Choroid plexus epithelial cell (primary cell): ENCODE results near the gene MRM2.

ENCODE experiments used
- DNase-seq: peaks from one replicate; pipeline ENCODE4 v3.0.0-alpha.2; 2010; ENCODE audit warnings: low read depth
- H3K4me3 ChIP-seq: 2 replicates; pipeline ENCODE4 v1.5.1; 2011; ENCODE audit warnings: low read depth, mild to moderate bottlenecking, control low read depth, low read length, moderate library complexity
- TF ChIP-seq, protein P1 (sequence below): conservative IDR thresholded peaks from 2 replicates; pipeline ENCODE4 v1.5.1; 2011; ENCODE audit warnings: low read depth, mild to moderate bottlenecking, control low read depth, inconsistent platforms, low read length, moderate library complexity

Gene MRM2

DNA sequence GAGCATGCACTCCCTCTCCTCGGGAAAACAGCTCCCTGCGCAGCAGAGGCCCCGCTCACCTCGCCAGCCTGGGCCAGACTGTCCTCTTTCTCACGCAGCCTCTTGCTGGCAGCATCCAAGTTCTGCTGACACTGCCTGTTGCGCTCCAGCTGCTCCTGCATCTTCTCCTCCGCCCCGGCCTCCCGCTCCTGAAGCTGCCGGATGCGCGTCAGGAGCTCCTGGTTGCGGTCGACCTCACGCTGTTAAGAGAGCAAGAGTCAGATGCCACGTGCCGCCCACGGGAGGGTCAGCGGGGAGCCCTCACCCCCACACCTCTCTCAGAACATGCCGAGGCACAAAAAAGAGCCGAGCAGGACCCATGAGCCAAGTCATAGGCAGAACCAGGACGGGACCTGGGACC is 19.5 kb downstream of the MRM2 start:
- DNase-seq = no peak
- no peak overlapping the region for H3K4me3 ChIP-seq
- TF ChIP-seq, protein P1, sequence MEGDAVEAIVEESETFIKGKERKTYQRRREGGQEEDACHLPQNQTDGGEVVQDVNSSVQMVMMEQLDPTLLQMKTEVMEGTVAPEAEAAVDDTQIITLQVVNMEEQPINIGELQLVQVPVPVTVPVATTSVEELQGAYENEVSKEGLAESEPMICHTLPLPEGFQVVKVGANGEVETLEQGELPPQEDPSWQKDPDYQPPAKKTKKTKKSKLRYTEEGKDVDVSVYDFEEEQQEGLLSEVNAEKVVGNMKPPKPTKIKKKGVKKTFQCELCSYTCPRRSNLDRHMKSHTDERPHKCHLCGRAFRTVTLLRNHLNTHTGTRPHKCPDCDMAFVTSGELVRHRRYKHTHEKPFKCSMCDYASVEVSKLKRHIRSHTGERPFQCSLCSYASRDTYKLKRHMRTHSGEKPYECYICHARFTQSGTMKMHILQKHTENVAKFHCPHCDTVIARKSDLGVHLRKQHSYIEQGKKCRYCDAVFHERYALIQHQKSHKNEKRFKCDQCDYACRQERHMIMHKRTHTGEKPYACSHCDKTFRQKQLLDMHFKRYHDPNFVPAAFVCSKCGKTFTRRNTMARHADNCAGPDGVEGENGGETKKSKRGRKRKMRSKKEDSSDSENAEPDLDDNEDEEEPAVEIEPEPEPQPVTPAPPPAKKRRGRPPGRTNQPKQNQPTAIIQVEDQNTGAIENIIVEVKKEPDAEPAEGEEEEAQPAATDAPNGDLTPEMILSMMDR = no peak

DNA sequence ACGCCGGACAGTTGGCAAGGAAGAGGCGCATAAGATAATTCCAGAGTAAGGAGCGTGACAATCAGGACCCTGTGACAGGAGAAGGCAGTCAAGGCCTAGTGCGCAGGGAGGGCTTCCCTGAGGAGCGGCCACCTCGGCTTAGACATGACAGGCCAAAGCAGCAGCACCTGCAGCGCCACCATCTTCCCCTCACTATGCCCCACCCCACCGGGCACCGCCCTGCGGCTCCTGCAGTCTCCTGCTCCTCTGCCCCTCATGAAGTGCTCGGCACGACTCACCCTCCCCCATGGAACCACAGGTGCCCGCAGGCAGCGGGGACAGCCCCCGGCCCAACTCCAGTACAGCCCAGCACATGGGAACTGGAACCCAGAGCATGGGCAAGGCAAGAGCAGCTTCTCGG is 21.1 kb downstream of the MRM2 start:
- DNase-seq = no peak
- H3K4me3 ChIP-seq = no peak overlapping the region
- TF ChIP-seq, protein P1 = no peak

DNA sequence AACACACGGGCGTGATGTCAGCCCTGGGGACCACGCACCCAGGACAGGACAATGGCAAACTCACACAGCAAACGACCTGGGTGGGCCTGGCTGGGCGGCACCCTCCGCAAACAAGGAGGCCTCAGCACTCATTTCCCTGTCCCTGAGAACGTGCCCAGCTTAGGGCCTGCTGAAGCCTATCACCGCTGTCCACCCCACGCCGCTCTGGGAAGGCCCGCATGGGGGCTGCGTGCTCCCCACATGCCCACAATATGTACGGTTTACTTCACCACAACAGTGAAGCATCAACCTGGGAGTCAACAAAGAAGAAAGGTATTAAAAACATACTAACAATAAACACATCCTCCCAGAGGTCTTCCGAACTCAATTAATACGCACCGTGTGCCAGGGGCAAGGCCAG is 21.5 kb downstream of the MRM2 start:
- DNase-seq = no peak
- TF ChIP-seq, protein P1 = no peak
- no peak overlapping the region for H3K4me3 ChIP-seq

DNA sequence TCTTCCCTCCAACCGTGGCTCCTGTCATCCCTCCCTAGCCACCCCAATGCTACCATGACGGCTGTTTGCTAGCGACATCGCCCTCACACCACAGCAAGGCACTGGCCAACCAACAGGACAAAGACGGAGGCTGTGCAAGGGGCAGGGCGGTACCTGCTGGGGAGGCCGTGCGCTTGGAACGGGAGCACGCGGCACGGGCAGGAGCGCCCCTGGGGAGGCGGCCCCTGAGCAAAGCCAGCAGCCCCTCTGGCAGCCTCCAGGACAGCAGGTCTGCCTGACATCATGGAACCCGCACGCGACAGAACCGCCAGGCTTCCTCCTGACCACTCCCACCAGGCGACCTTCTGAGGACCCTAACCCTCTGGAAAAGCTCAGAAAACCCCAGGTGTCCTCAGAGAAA is 22.0 kb downstream of the MRM2 start:
- TF ChIP-seq, protein P1 = no peak
- DNase-seq = no peak

DNA sequence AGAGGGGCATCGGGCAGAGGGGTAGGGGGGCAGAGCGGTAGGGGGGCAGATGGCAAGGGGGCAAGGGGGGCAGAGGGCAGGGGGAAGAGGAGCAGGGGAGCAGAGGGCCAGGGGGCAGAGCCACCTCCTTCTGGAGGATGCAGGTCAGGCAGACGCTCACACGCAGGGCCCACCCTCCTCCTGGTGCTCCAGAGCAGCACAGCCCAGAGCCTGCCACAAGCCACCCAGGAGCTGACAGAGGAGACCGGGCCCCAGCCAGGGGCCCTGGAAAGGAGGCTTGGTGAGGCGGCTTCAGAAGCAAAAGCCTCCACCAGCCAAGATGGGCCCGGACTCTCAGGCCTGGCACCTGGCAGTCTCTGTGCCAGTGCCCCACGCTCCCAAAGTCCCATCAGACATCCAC is 22.4 kb downstream of the MRM2 start:
- TF ChIP-seq, protein P1 = no peak
- DNase-seq = no peak
- H3K4me3 ChIP-seq = no peak overlapping the region

More for the DNA sequence above, 22.0 kb downstream of the MRM2 start:
- no peak overlapping the region for H3K4me3 ChIP-seq

DNA sequence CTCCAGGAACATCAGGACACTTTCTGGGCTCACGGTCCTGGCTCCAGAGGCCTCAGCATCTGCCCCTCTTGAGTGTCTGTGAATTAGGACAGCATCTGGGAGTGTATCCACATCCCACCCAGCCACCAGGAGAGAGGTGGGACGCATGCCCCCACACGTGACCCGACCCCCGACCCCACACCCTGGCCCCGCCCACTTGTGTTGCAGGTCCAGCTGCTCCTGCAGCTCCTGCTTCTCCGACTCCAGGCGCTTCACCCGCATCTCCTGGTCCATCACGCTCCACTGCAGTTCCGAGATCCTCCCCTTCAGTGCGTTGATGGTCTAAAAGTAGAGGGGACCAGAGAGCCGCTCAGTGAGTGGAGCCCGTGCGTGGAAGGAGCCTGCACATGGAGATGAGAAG is 22.9 kb downstream of the MRM2 start:
- H3K4me3 ChIP-seq = no peak overlapping the region
- no peak for DNase-seq
- TF ChIP-seq, protein P1 = no peak

DNA sequence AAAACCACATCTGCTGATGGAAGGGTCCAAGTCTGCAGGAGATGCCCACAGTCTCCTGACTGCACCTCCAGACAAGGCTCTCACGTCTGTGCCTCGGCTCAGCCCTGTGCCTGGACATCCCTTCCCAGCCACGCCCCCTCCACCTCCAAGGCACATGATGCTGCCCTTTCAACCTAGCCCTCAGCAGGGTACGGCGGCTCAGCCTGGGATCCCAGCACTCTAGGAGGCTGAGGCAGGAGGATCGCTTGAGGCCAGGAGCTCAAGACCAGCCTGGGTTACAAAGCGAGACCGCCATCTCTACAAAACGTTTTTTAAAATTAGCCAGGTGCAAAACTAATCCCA is 23.6 kb downstream of the MRM2 start:
- TF ChIP-seq, protein P1 = no peak

More for the DNA sequence above, 23.6 kb downstream of the MRM2 start:
- H3K4me3 ChIP-seq = no peak overlapping the region
- no peak for DNase-seq
